H1 (cell line): Measurements from ENCODE around the gene RRP1B. TPM values are rescaled to one million over a fixed set of nuclear protein-coding genes. Genes with fewer than 3 reads are reported as not detected.

ENCODE experiments used
- CTCF ChIA-PET: fragments of 300-600 bp; sonication (Branson Sonifier 250); formaldehyde crosslinking; loops from one replicate; lab custom pipeline; 2021; ENCODE audit not compliant: partially characterized antibody; lab: Charles Lee
- POLR2A ChIA-PET: fragments of 300-600 bp; sonication (Branson Sonifier 250); formaldehyde crosslinking; loops from one replicate; lab custom pipeline; 2021; ENCODE audit warnings: inconsistent platforms; ENCODE audit not compliant: partially characterized antibody; lab: Charles Lee
- DNase-seq, 2 experiments: peaks; one replicate each; pipeline versions ENCODE4 v3.0.0 to v3.0.0-alpha.2; 2010 to 2022; ENCODE audit warnings: low spot score in 2 of 2, low read depth in 1 of 2, mixed read lengths in 1 of 2
- FAIRE-seq: peaks from 2 replicates; lab custom pipeline; 2011; peaks lifted over from hg19 to GRCh38; lab: Jason Lieb, UNC
- H2AFZ ChIP-seq: 2 replicates; pipeline ENCODE4 v1.8.1; 2012; ENCODE audit warnings: low read length, inconsistent platforms
- H2AK5ac ChIP-seq: 2 replicates; pipeline ENCODE4 v1.6.1; 2013; ENCODE audit warnings: low read depth, low read length
- H2BK120ac ChIP-seq: replicated peaks from 2 replicates; pipeline ENCODE3; 2013; ENCODE audit warnings: low read depth, low read length, inconsistent platforms
- H2BK12ac ChIP-seq: 2 replicates; pipeline ENCODE4 v1.6.1; 2013; ENCODE audit warnings: low read depth, low read length
- H2BK15ac ChIP-seq: 2 replicates; pipeline ENCODE4 v1.6.1; 2013; ENCODE audit warnings: low read length
- H2BK20ac ChIP-seq: 2 replicates; pipeline ENCODE4 v1.6.1; 2013; ENCODE audit warnings: low read length
- H2BK5ac ChIP-seq: 2 replicates; pipeline ENCODE4 v1.6.1; 2013; ENCODE audit warnings: low read depth, low read length
- H3K14ac ChIP-seq: 2 replicates; pipeline ENCODE4 v1.6.1; 2013; ENCODE audit warnings: inconsistent platforms; ENCODE audit not compliant: insufficient read length
- H3K18ac ChIP-seq: 2 replicates; pipeline ENCODE4 v1.6.1; 2013; ENCODE audit warnings: low read length; ENCODE audit errors: extremely low read depth
- H3K23ac ChIP-seq: 2 replicates; pipeline ENCODE4 v1.6.1; 2013; ENCODE audit warnings: inconsistent platforms; ENCODE audit not compliant: insufficient read length
- H3K23me2 ChIP-seq: 2 replicates; pipeline ENCODE4 v1.6.1; 2013; ENCODE audit warnings: low read depth, low read length
- H3K27ac ChIP-seq: 2 replicates; pipeline ENCODE4 v1.6.1; 2011; ENCODE audit warnings: low read depth, low read length, inconsistent platforms
- H3K27me3 ChIP-seq, 4 experiments: replicated peaks in 1 of 4; 1 replicate in 1 of 4; 2 replicates in 3 of 4; pipeline versions ENCODE4 v1.6.1 to v1.8.1; 2011 to 2013; ENCODE audit warnings: low read length in 3 of 4, mild to moderate bottlenecking in 3 of 4, inconsistent platforms in 2 of 4, mixed read lengths in 2 of 4, moderate library complexity in 1 of 4; ENCODE audit not compliant: control insufficient read depth in 3 of 4, insufficient read depth in 3 of 4; ENCODE audit errors: extremely low read depth in 1 of 4
- H3K36me3 ChIP-seq, 4 experiments: 2 replicates each; pipeline versions ENCODE4 v1.6.1 to v1.8.1; 2011 to 2013; ENCODE audit warnings: mild to moderate bottlenecking in 4 of 4, low read length in 3 of 4, moderate library complexity in 2 of 4, control low read depth in 1 of 4, inconsistent platforms in 1 of 4; ENCODE audit not compliant: insufficient read depth in 4 of 4, control insufficient read depth in 2 of 4
- H3K4ac ChIP-seq: replicated peaks from 2 replicates; pipeline ENCODE3; 2013; ENCODE audit warnings: low read length, low read depth, mixed read lengths, inconsistent platforms; ENCODE audit not compliant: insufficient read length
- H3K4me1 ChIP-seq, 4 experiments: replicated peaks in 1 of 4; 1 replicate in 1 of 4; 2 replicates in 3 of 4; pipeline versions ENCODE4 v1.6.1 to v1.8.1; 2011 to 2013; ENCODE audit warnings: low read length in 3 of 4, inconsistent platforms in 2 of 4, mixed read lengths in 1 of 4; ENCODE audit not compliant: insufficient read depth in 4 of 4, control insufficient read depth in 3 of 4
- H3K4me2 ChIP-seq, 2 experiments: 2 replicates each; pipeline versions ENCODE4 v1.6.1 to v1.8.1; 2011 to 2013; ENCODE audit warnings: low read depth in 2 of 2, low read length in 2 of 2, control low read depth in 1 of 2, inconsistent platforms in 1 of 2, mild to moderate bottlenecking in 1 of 2; ENCODE audit not compliant: insufficient read depth in 1 of 2
- H3K4me3 ChIP-seq, 4 experiments: fragments of 200-600, 300-600 bp in 1 of 4; sonication (generic), shearing (Covaris generic), sonication (Bioruptor Twin) in 1 of 4; 2 replicates each; pipeline versions ENCODE4 v1.5.1 to v1.8.1; 2011 to 2016; ENCODE audit warnings: low read length in 4 of 4, low read depth in 3 of 4, control low read depth in 2 of 4, inconsistent platforms in 2 of 4, mild to moderate bottlenecking in 2 of 4, mixed read lengths in 1 of 4, moderate library complexity in 1 of 4; ENCODE audit not compliant: insufficient read depth in 2 of 4; ENCODE audit errors: extremely low read depth in 1 of 4
- H3K56ac ChIP-seq: replicated peaks from 2 replicates; pipeline ENCODE3; 2013; ENCODE audit warnings: low read depth, mild to moderate bottlenecking, mixed read lengths, low read length, inconsistent platforms; ENCODE audit not compliant: insufficient read length
- H3K79me1 ChIP-seq: 2 replicates; pipeline ENCODE4 v1.6.1; 2013; ENCODE audit warnings: low read depth, low read length, control low read depth
- H3K79me2 ChIP-seq, 2 experiments: 2 replicates each; pipeline versions ENCODE4 v1.6.1 to v1.8.1; 2012 to 2013; ENCODE audit warnings: low read length in 2 of 2, mild to moderate bottlenecking in 2 of 2, inconsistent platforms in 1 of 2; ENCODE audit not compliant: insufficient read depth in 2 of 2, control insufficient read depth in 1 of 2
- H3K9ac ChIP-seq, 4 experiments: replicated peaks in 1 of 4; 1 replicate in 1 of 4; 2 replicates in 3 of 4; pipeline versions ENCODE4 v1.6.1 to v1.8.1; 2011 to 2013; ENCODE audit warnings: low read depth in 3 of 4, low read length in 3 of 4, control low read depth in 2 of 4, mild to moderate bottlenecking in 2 of 4, moderate library complexity in 2 of 4, inconsistent platforms in 1 of 4; ENCODE audit errors: extremely low read depth in 1 of 4
- H3K9me3 ChIP-seq, 2 experiments: 2 replicates each; pipeline versions ENCODE4 v1.6.1 to v1.8.1; 2012 to 2013; ENCODE audit warnings: mild to moderate bottlenecking in 2 of 2, moderate library complexity in 2 of 2, control low read depth in 1 of 2, inconsistent platforms in 1 of 2, low read depth in 1 of 2, low read length in 1 of 2, mixed read lengths in 1 of 2; ENCODE audit not compliant: insufficient read depth in 2 of 2
- H4K20me1 ChIP-seq, 2 experiments: replicated peaks in 1 of 2; 2 replicates each; pipeline versions ENCODE3 to v1.8.1; 2011 to 2013; ENCODE audit warnings: inconsistent platforms in 2 of 2, low read length in 2 of 2, mild to moderate bottlenecking in 1 of 2; ENCODE audit not compliant: insufficient read depth in 2 of 2, control insufficient read depth in 1 of 2
- H4K5ac ChIP-seq: 2 replicates; pipeline ENCODE4 v1.6.1; 2013; ENCODE audit warnings: low read length, low read depth, mixed read lengths, inconsistent platforms; ENCODE audit not compliant: insufficient read length
- H4K8ac ChIP-seq: 2 replicates; pipeline ENCODE4 v1.8.0; 2013; ENCODE audit warnings: mild to moderate bottlenecking, moderate library complexity, low read length, inconsistent platforms; ENCODE audit not compliant: insufficient read depth; ENCODE audit errors: extremely low read depth
- H4K91ac ChIP-seq: replicated peaks from 2 replicates; pipeline ENCODE3; 2013; ENCODE audit warnings: low read length, mixed read lengths, inconsistent platforms; ENCODE audit not compliant: insufficient read length
- CHD1 ChIP-seq: IDR thresholded peaks from 2 replicates; pipeline ENCODE4 v1.6.1; 2012; ENCODE audit warnings: low read depth, low read length, improper control_type of control experiment
- CREB1 ChIP-seq: IDR thresholded peaks from 2 replicates; pipeline ENCODE4 v1.6.1; 2012; ENCODE audit warnings: inconsistent platforms
- EGR1 ChIP-seq: IDR thresholded peaks from 2 replicates; pipeline ENCODE4 v1.6.1; 2011; ENCODE audit warnings: low read depth, low read length, borderline replicate concordance
- HDAC6 ChIP-seq: IDR thresholded peaks from one replicate; pipeline ENCODE4 v1.7.1; 2012; ENCODE audit warnings: low read depth, mild to moderate bottlenecking, inconsistent platforms, low read length, moderate library complexity
- JUN ChIP-seq: IDR thresholded peaks from 2 replicates; pipeline ENCODE4 v1.6.1; 2011; ENCODE audit warnings: low read depth, mild to moderate bottlenecking, improper control_type of control experiment, low read length
- MAFK ChIP-seq: IDR thresholded peaks from 2 replicates; pipeline ENCODE4 v1.6.1; 2012; ENCODE audit warnings: low read depth, mild to moderate bottlenecking, improper control_type of control experiment, low read length
- PHF8 ChIP-seq: fragments of 200-600 bp; sonication (generic); conservative IDR thresholded peaks from 2 replicates; pipeline ENCODE4 v1.7.1; 2012; ENCODE audit warnings: low read depth, mild to moderate bottlenecking, inconsistent platforms, low read length, moderate library complexity
- SIRT6 ChIP-seq: IDR thresholded peaks from one replicate; pipeline ENCODE4 v1.7.1; 2012; ENCODE audit warnings: low read length, inconsistent platforms
- ZNF274 ChIP-seq: IDR thresholded peaks from 2 replicates; pipeline ENCODE4 v1.7.0; 2012; ENCODE audit warnings: low read length, borderline replicate concordance; ENCODE audit errors: extremely low read depth
- WGBS, 2 experiments: shearing (Covaris generic) in 1 of 2; methylation state at CpG; one replicate each; pipeline versions ENCODE4 v1.1.6 to v1.1.7; 2013 to 2015; ENCODE audit warnings: low lambda C conversion rate in 2 of 2, mixed read lengths in 2 of 2, inconsistent platforms in 1 of 2, low coverage in 1 of 2, missing lambda C conversion rate in 1 of 2; ENCODE audit not compliant: insufficient replicate concordance in 2 of 2, insufficient coverage in 1 of 2, insufficient read length in 1 of 2; ENCODE audit errors: extremely low coverage in 1 of 2, missing lambda C conversion rate in 1 of 2; 5-methylcytosine and 5-hydroxymethylcytosine counted together
- polyA plus RNA-seq, 7 experiments: library from polyadenylated mRNA; depleted of rRNA in 3 of 7; stranded (reverse) in 5 of 7; unstranded in 2 of 7; fragments of >200 nt in 5 of 7; fragments of 200-250 nt in 2 of 7; gene quantifications; 1 replicate in 5 of 7; 2 replicates in 1 of 7; 4 replicates in 1 of 7; pipeline versions ENCODE4 v1.2.1 to v1.2.3, GENCODE V29; 2011 to 2013; ENCODE audit warnings: missing spikeins in 2 of 7, mixed read lengths in 2 of 7
- total RNA-seq: library from RNA; stranded (reverse); fragmentation: NEBNext Ultra II Directional; extraction: Animal tissue kit (Norgen Biotek cat#: 25700); gene quantifications from 2 replicates; pipeline ENCODE4 v1.2.1, GENCODE V29; 2021

Gene RRP1B
- total and polyA plus RNA-seq, 2 of the 8 experiments (the other 6 are each of a cell fraction or from before 2014, with no cell fraction given): 25.8 to 97.3 TPM

- H3K4me1 ChIP-seq: no peaks in the 10 kb centered on the region
- no peaks in the 10 kb centered on the region; the same call in 1 of the 2 replicates for H3K23me2 ChIP-seq
- H3K4me2 ChIP-seq: no peak overlapping the region
- no peaks in the 10 kb centered on the region for H3K27me3 ChIP-seq
- no peak overlapping the region for H3K56ac ChIP-seq
- H2BK120ac ChIP-seq: no peak overlapping the region
- H3K27ac ChIP-seq: no peak overlapping the region
- no peak overlapping the region for H4K8ac ChIP-seq
- no peak overlapping the region for H3K4ac ChIP-seq
- no peak overlapping the region for H2AK5ac ChIP-seq
- no peaks in the 10 kb centered on the region for H3K79me2 ChIP-seq
- H2BK5ac ChIP-seq: no peak overlapping the region
- H4K91ac ChIP-seq: no peak overlapping the region
- H4K5ac ChIP-seq: no peak overlapping the region
- H4K20me1 ChIP-seq: no peaks in the 10 kb centered on the region
- H3K9me3 ChIP-seq: no peaks in the 10 kb centered on the region
- H3K9ac ChIP-seq: no peak overlapping the region
- no peak overlapping the region for H2BK12ac ChIP-seq
- FAIRE-seq (no peak), DNase-seq (no peak)
- no peak overlapping the region for H3K23ac ChIP-seq
- H3K36me3 ChIP-seq: no peaks in the 10 kb centered on the region
- WGBS, 2 experiments: 94% methylated on average over 8 of the region's 8 CpGs; no CpG with 5 or more reads in 1 of the 2 experiments
- ChIA-PET CTCF (interaction anchor here (0.6 to 3.9 kb wide), 4 partner anchors 12 to 326 kb away, joined by 3 to 47 read pairs (median 19); no protein-coding TSS in a partner anchor), POLR2A (no interaction called here)
- no peak overlapping the region for H3K4me3 ChIP-seq
- H3K18ac ChIP-seq: no peak overlapping the region
- no peaks in the 10 kb centered on the region for H3K79me1 ChIP-seq
- no peak for TF ChIP-seq JUN
- TF ChIP-seq HDAC6: no peak
- no peak for TF ChIP-seq MAFK
- no peak for TF ChIP-seq CREB1
- no peak for TF ChIP-seq PHF8
- TF ChIP-seq CHD1: no peak
- no peak for TF ChIP-seq SIRT6
- no peak for TF ChIP-seq ZNF274
- TF ChIP-seq EGR1: no peak
- H2BK15ac ChIP-seq: no peak overlapping the region
- H2BK20ac ChIP-seq: no peak overlapping the region
- no peak overlapping the region for H3K14ac ChIP-seq
- no peak overlapping the region for H2AFZ ChIP-seq
Measured at GRCh38 chr21:43613755-43614638, 45.4 kb upstream of the RRP1B start.
